Rectal smooth muscle tissue (tissue), 1 donor: Measurements from ENCODE around the gene RALY.

Experiments
- H3K27ac ChIP-seq: one replicate; pipeline ENCODE4 v1.7.0; 2013; ENCODE audit warnings: low read depth, low read length, inconsistent platforms
- H3K27me3 ChIP-seq: one replicate; pipeline ENCODE4 v1.7.0; 2013; ENCODE audit warnings: low read length; ENCODE audit not compliant: control insufficient read depth, insufficient read depth
- H3K36me3 ChIP-seq: one replicate; pipeline ENCODE4 v1.7.0; 2013; ENCODE audit warnings: low read length; ENCODE audit not compliant: control insufficient read depth, insufficient read depth
- H3K4me1 ChIP-seq: one replicate; pipeline ENCODE4 v1.7.0; 2013; ENCODE audit warnings: low read length; ENCODE audit not compliant: control insufficient read depth, insufficient read depth
- H3K4me3 ChIP-seq: one replicate; pipeline ENCODE4 v1.7.0; 2013; ENCODE audit warnings: low read length
- H3K9ac ChIP-seq: one replicate; pipeline ENCODE4 v1.7.0; 2013; ENCODE audit warnings: low read length

The RALY gene

GRCh38 chr20:34045294-34045693 is 51.6 kb downstream of the RALY start:
- Histone ChIP-seq H3K27ac (no peak overlapping the region), H3K4me1 (peaks cover 6% of the 10 kb centered on the region), H3K36me3 (no peaks in the 10 kb centered on the region), H3K4me3 (no peak overlapping the region), H3K9ac (no peak overlapping the region), H3K27me3 (no peaks in the 10 kb centered on the region)

DNA sequence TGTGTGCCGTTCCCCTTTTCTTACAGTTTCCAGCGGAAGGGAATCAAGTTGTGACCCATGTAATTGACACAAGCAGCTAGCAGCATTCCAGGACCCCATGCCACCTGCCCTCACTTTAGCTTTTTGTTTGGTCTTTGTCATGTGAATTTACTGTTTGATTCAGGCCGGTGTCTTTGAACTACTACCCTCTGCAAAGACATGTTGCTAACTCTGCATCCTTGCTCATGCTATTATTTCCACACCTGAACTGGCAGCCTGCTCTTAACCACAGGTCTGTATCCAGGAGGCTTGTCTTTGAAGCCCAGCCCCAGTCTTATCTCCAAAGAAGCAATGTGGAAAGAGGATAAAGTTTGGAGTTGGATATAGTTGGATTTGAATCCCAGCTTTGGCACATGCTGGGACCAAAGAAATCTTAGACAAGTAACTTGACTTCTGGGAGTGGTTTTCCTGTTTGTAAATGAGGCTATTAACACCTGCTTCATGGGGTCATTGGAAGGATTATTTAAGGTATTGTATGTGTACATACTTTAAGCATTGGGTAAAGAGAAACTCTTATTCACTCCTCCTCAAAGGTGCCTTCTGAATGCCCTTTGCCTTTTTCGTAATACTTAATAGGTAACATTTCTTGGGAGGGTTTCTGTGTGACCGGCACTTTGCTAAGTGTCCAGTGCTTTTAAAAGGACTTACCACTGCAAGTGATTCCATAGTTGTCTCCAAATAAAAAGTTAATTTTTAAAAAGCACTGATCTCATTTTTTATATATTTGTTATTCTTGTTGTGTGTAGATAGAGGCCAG is 52.4 kb downstream of the RALY start:
- Histone ChIP-seq H3K36me3 (no peaks in the 10 kb centered on the region), H3K27ac (no peak overlapping the region), H3K4me1 (no peaks in the 10 kb centered on the region), H3K27me3 (no peaks in the 10 kb centered on the region), H3K4me3 (no peak overlapping the region), H3K9ac (no peak overlapping the region)

- no peak overlapping the region for H3K9ac ChIP-seq
- H3K4me3 ChIP-seq = no peak overlapping the region
- no peaks in the 10 kb centered on the region for H3K27me3 ChIP-seq
- H3K4me1 ChIP-seq = no peaks in the 10 kb centered on the region
- H3K27ac ChIP-seq = no peak overlapping the region
- no peaks in the 10 kb centered on the region for H3K36me3 ChIP-seq
Observed at GRCh38 chr20:34047010-34047687, 53.4 kb downstream of the RALY start.

DNA sequence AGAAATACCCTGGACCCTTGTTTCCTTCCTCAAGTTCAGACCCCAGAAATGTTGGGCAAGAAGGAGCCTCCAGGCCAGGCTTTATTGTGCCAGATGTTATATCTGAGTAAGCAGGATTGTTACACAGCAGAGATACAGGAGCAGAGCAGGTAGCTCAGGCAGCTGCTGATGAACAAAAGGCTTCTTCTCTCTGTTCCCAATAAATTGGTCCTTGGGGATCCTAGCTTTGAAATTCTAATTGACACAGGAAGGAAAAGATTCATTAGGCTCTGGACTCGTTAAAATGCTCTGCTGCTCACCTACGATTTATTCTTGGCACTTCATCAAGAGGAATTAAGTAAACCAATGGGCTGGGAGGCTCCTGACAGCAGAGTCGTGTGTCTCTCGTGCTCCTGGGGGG is 54.2 kb downstream of the RALY start:
- no peaks in the 10 kb centered on the region for H3K4me1 ChIP-seq
- H3K36me3 ChIP-seq = no peaks in the 10 kb centered on the region

GRCh38 chr20:34049389-34049788 is 55.7 kb downstream of the RALY start:
- H3K9ac ChIP-seq = no peak overlapping the region
- H3K36me3 ChIP-seq = no peaks in the 10 kb centered on the region
- no peaks in the 10 kb centered on the region for H3K4me1 ChIP-seq
- H3K27me3 ChIP-seq = no peaks in the 10 kb centered on the region
- H3K27ac ChIP-seq = no peak overlapping the region
- H3K4me3 ChIP-seq = no peak overlapping the region

More for the DNA sequence above, 54.2 kb downstream of the RALY start:
- no peak overlapping the region for H3K9ac ChIP-seq
- no peaks in the 10 kb centered on the region for H3K27me3 ChIP-seq
- no peak overlapping the region for H3K27ac ChIP-seq
- H3K4me3 ChIP-seq = no peak overlapping the region

- Histone ChIP-seq H3K27ac (no peak overlapping the region), H3K36me3 (no peaks in the 10 kb centered on the region), H3K4me1 (no peaks in the 10 kb centered on the region), H3K27me3 (no peaks in the 10 kb centered on the region), H3K4me3 (no peak overlapping the region), H3K9ac (no peak overlapping the region)
Observed at GRCh38 chr20:34049897-34050695, 56.4 kb downstream of the RALY start.

DNA sequence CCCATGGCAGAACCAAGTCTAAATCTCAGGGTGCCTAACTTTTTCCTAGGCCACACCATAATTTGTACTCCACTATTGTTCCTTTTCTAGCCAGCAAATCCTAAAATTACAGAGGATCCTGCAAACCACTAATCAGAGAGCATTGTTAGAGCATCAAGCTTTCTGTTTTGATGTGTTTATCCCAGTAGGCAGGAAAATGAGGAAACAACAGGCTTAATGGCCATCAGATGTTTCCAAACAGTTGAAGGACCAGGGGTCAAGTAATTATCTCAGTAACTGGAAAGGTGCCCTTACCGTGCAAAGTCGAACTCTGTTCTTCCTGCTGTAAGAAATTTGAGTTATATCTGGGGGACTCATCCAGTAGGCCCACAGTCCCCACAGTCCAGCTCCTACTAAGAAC is 58.7 kb downstream of the RALY start:
- no peak overlapping the region for H3K4me3 ChIP-seq
- no peak overlapping the region for H3K27ac ChIP-seq
- no peaks in the 10 kb centered on the region for H3K27me3 ChIP-seq
- H3K4me1 ChIP-seq = no peaks in the 10 kb centered on the region
- H3K9ac ChIP-seq = no peak overlapping the region
- H3K36me3 ChIP-seq = no peaks in the 10 kb centered on the region

- Histone ChIP-seq H3K4me1 (no peaks in the 10 kb centered on the region), H3K27ac (no peak overlapping the region), H3K4me3 (no peak overlapping the region)
Observed at GRCh38 chr20:34055290-34055689, 61.6 kb downstream of the RALY start.

DNA sequence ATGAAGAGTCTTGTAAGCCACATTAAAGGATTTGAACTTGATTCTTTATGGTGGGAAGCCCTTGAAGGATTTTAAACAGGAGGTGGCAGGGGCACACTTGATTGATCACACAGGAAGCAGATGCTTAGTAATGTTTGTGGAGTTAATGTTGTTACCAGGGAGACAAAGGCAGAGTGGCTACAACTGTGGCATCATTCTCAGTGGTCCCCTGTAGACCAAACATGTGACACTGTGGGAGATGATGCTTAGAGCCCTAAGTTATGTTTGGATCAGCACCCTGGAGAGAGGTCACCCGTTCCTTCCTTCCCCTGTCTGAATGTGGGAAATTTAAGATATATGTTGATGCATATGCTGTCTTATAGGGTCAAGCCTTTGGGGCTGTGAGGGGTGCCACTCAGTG is 65.1 kb downstream of the RALY start:
- H3K4me1 ChIP-seq = no peaks in the 10 kb centered on the region
- H3K4me3 ChIP-seq = no peak overlapping the region
- no peak overlapping the region for H3K27ac ChIP-seq
- H3K27me3 ChIP-seq = no peaks in the 10 kb centered on the region
- H3K9ac ChIP-seq = no peak overlapping the region
- no peaks in the 10 kb centered on the region for H3K36me3 ChIP-seq

More at GRCh38 chr20:34055290-34055689, 61.6 kb downstream of the RALY start:
- no peaks in the 10 kb centered on the region for H3K27me3 ChIP-seq
- H3K36me3 ChIP-seq = no peaks in the 10 kb centered on the region
- H3K9ac ChIP-seq = no peak overlapping the region

- Histone ChIP-seq H3K27me3 (no peaks in the 10 kb centered on the region), H3K36me3 (no peaks in the 10 kb centered on the region), H3K4me1 (peaks cover 6% of the 10 kb centered on the region), H3K4me3 (no peak overlapping the region), H3K27ac (no peak overlapping the region), H3K9ac (no peak overlapping the region)
Observed at GRCh38 chr20:34060970-34061369, 67.3 kb downstream of the RALY start.

GRCh38 chr20:34061695-34062094 is 68.0 kb downstream of the RALY start:
- Histone ChIP-seq H3K4me1 (peaks cover 6% of the 10 kb centered on the region), H3K4me3 (no peak overlapping the region), H3K36me3 (no peaks in the 10 kb centered on the region), H3K27ac (no peak overlapping the region), H3K27me3 (no peaks in the 10 kb centered on the region), H3K9ac (no peak overlapping the region)
